Stimulated activated naive B cell treated with anti-CD40 and anti-IgM and Interleukin-4, amounts not matched to agents 10 μg/mL and 1 μg/mL and 100 μg/mL, for 72 hours (primary cell): ENCODE data around the gene APAF1.
A peak's percentile ranks its signal among the peaks of the same experiment; 100 is the strongest.

Source experiments
- ATAC-seq, 2 donors: fragments of 150-1000 bp; cut with Tn5 transposase; replicated peaks; 2 replicates each; pipeline ENCODE4 v1.10.0; 2021; ENCODE audit warnings: moderate library complexity in 1 of 2
- DNase-seq: peaks from one replicate; pipeline ENCODE4 v3.0.0; 2021
- H3K27ac Mint-ChIP-seq: one replicate; pipeline ENCODE4 v1.8.0; 2022; ENCODE audit warnings: mild to moderate bottlenecking, mixed read lengths
- H3K27me3 Mint-ChIP-seq, 2 donors: one replicate each; pipeline ENCODE4 v1.8.0; 2022; ENCODE audit warnings: mixed read lengths in 2 of 2
- H3K36me3 Mint-ChIP-seq, 2 donors: one replicate each; pipeline ENCODE4 v1.8.0; 2022; ENCODE audit warnings: mixed read lengths in 2 of 2, mild to moderate bottlenecking in 1 of 2
- H3K4me1 Mint-ChIP-seq, 2 donors: one replicate each; pipeline ENCODE4 v1.8.0; 2022; ENCODE audit warnings: mixed read lengths in 2 of 2, mild to moderate bottlenecking in 1 of 2
- H3K4me3 Mint-ChIP-seq, 2 donors: one replicate each; pipeline ENCODE4 v1.8.0; 2022; ENCODE audit warnings: mild to moderate bottlenecking in 2 of 2, mixed read lengths in 2 of 2, moderate library complexity in 1 of 2
- H3K9me3 Mint-ChIP-seq, 2 donors: one replicate each; pipeline ENCODE4 v1.8.0; 2022; ENCODE audit warnings: mixed read lengths in 2 of 2, mild to moderate bottlenecking in 1 of 2

Gene APAF1

DNA sequence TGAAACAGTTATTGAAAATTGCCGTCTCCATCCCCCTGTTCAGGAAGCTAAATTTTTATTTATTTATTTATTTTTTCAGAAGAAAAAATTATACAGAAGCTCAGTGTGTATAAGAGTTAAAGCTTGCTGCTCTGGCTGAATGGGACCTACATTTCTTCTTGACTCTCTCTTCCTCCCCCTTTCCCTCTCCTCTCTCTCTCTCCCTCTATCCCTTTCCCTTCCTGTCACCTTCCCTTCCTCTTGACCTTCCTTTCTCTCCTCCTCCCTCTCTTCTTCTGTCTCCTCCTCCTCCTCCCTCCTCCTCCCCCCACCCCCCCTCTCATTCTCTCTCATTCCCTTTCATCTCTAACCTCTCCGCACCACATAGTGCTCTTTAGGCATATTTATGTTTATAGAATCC is 39.1 kb downstream of the APAF1 start:
- Mint-ChIP-seq H3K36me3 (peaks cover 10 to 22% of the 10 kb centered on the region in 2 donors), H3K4me1 (no peaks in the 10 kb centered on the region), H3K27me3 (no peaks in the 10 kb centered on the region), H3K9me3 (no peaks in the 10 kb centered on the region), H3K4me3 (no peak overlapping the region), H3K27ac (no peak overlapping the region)
- no peak for DNase-seq
- ATAC-seq = no peak

DNA sequence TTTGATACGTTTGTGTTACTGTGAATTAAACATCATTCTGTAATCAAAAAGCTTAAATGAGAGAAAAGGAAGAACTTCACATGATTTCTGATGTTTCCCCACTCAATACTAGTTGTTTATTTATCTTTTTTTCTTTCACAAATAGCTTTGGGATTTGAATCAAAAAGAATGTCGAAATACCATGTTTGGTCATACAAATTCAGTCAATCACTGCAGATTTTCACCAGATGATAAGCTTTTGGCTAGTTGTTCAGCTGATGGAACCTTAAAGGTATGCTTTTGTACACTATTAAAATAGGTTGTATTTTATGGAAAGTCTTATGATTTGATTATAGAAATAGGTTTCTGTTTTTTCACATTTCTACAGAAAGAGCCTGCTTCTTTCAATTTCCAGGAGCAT is 41.5 kb downstream of the APAF1 start:
- Mint-ChIP-seq H3K27me3 (no peaks in the 10 kb centered on the region), H3K36me3 (peaks cover 18 to 35% of the 10 kb centered on the region in 2 donors)

DNA sequence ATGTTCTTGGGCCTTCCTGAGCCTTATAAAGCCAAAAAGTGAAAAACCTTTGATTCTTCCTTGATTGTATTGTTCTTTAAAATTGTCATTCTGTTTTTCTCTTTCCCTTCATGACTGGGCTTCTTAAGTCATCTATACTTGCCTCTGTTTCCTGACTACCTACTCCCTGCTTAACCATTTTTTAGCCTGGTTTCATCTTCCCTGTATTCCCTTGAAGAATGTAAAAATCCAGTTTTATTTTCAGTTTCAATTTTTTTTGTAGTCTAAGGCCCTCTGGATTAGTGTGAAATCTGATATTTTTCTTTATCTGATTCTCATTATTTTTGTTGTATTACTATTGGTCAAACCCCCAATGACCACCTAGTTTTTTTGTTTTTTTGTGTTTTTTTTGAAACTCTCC is 46.3 kb downstream of the APAF1 start:
- H3K36me3 Mint-ChIP-seq = peaks cover 41 to 52% of the 10 kb centered on the region in 2 donors
- no peak overlapping the region for H3K4me3 Mint-ChIP-seq
- DNase-seq (no peak), ATAC-seq (no peak)
- no peak overlapping the region for H3K27ac Mint-ChIP-seq
- H3K9me3 Mint-ChIP-seq = no peaks in the 10 kb centered on the region
- peaks cover 2 to 14% of the 10 kb centered on the region in 2 donors for H3K4me1 Mint-ChIP-seq
- H3K27me3 Mint-ChIP-seq = no peaks in the 10 kb centered on the region

More for the DNA sequence above, 41.5 kb downstream of the APAF1 start:
- H3K4me1 Mint-ChIP-seq = peaks cover under 1 to 7% of the 10 kb centered on the region in 2 donors
- H3K9me3 Mint-ChIP-seq = no peaks in the 10 kb centered on the region
- DNase-seq (no peak), ATAC-seq (no peak)
- H3K4me3 Mint-ChIP-seq = no peak overlapping the region
- H3K27ac Mint-ChIP-seq = no peak overlapping the region

DNA sequence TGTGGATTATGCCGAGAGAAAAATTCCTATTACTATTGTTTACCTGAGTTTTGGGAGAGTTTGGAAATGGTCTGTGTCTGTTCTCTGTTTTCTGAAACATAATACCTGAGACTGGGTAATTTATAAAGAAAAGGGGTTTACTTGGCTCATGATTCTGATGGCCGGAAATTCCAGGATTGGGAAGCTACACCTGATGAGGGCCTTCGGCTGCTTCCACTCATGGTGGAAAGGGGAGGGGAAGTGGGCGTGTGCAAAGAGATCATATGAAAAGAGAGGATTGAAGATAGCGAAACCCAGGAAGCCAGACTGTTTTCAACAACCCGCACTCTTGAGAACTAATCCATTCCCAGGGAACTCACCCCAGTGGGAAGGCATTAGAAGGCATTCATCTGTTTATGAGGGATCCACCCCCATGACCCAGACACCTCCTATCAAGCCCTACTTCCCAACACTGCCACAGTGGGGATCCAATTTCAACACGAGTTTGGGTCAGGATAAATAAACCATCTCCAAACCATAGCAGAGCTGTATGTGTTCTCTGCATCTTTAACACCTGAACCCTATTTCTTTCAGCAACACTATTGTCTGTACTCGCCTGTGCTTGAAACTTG is 51.1 kb downstream of the APAF1 start:
- no peaks in the 10 kb centered on the region for H3K27me3 Mint-ChIP-seq
- no peaks in the 10 kb centered on the region for H3K9me3 Mint-ChIP-seq
- peaks cover 32 to 47% of the 10 kb centered on the region in 2 donors for H3K36me3 Mint-ChIP-seq
- no peak for DNase-seq
- peaks cover 4 to 12% of the 10 kb centered on the region in 2 donors for H3K4me1 Mint-ChIP-seq
- H3K27ac Mint-ChIP-seq = no peak overlapping the region
- no peak for ATAC-seq
- H3K4me3 Mint-ChIP-seq = no peak overlapping the region

DNA sequence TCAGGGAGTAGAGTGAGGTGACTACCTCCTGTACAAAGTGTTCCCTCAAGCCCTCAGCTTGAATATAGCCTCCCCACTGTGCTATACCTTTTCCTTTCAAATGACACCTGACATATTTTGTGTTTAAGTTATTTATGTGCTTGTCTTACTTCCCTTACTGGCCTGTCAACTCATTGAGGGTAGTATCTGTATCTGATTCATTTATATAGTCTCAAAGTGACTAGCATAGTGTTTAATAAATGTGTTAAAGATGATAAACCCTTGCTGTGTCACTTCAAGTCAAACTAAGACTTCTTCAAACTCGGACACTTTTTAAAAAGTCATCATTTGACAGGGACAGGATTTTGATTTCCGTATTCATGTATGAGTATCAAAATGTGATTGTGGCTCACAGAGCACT is 52.1 kb downstream of the APAF1 start:
- H3K27me3 Mint-ChIP-seq = no peaks in the 10 kb centered on the region
- peaks cover 28 to 39% of the 10 kb centered on the region in 2 donors for H3K36me3 Mint-ChIP-seq
- H3K4me1 Mint-ChIP-seq = peaks cover 2 to 4% of the 10 kb centered on the region in 2 donors
- DNase-seq (no peak), ATAC-seq (no peak)
- no peak overlapping the region for H3K4me3 Mint-ChIP-seq
- H3K27ac Mint-ChIP-seq = no peak overlapping the region
- no peaks in the 10 kb centered on the region for H3K9me3 Mint-ChIP-seq

DNA sequence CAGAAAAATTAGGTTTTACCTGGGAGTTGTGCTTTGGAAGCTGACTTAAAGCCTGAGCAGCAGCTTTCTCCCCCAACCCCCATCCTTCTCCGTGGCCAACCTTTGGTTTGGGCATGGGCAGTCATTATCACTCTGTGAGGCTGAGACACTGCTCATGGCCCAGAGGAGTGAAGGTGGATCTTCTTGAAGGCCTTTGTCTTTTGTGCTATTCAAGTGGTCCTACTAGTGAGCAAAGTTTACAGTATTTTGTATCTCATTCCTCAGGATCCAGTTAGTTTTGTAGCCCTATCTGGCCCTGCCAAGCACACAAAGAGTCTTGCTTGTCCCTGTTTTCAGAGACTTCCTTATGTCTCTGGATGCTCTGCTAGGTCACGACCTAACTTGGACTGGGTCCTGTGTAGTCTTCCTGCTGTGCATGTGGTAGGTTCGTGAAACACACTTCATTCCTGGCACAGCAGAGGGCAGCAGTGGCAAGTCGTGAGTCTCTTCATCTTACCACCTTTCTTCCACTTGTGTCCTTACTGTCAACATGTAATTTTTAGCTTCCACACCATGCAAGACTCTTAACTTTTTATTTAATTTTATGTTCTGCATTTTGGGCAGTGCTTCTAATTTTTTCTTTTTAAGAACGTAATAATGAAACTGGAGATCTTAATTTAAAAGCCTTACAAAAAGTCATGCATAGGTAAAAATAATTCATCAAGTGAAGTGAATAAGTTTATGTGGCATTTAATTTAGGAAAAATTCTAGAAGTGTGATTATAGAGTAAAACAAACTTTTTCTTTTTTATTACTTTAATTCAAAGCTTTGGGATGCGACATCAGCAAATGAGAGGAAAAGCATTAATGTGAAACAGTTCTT is 53.7 kb downstream of the APAF1 start:
- no peaks in the 10 kb centered on the region for H3K9me3 Mint-ChIP-seq
- peak; percentile 26 for DNase-seq
- no peak overlapping the region for H3K27ac Mint-ChIP-seq
- peaks cover 22 to 28% of the 10 kb centered on the region in 2 donors for H3K36me3 Mint-ChIP-seq
- no peaks in the 10 kb centered on the region for H3K27me3 Mint-ChIP-seq
- peak; percentile 76 to 95 for ATAC-seq
- peaks cover 2 to 4% of the 10 kb centered on the region in 2 donors for H3K4me1 Mint-ChIP-seq
- no peak overlapping the region for H3K4me3 Mint-ChIP-seq

DNA sequence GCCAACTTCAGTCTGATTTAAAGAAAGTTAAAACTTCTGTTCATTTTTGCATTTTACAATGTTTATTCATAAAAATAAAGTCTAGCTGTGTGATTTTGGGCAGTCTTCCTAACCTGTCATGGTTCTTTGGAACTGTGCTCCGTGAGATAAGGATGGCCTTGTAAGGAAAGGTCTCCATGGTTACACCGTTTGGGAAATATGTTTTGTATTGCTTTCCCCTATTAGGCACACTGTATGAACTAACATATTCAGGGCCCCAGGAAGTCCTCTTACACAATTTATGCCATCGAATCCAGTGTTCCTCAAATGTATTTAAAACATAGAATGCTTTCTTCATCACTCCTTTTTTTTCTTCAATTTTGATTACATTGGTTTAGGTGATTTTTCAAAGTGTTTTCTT is 54.5 kb downstream of the APAF1 start:
- H3K4me3 Mint-ChIP-seq = no peak overlapping the region
- DNase-seq = no peak

DNA sequence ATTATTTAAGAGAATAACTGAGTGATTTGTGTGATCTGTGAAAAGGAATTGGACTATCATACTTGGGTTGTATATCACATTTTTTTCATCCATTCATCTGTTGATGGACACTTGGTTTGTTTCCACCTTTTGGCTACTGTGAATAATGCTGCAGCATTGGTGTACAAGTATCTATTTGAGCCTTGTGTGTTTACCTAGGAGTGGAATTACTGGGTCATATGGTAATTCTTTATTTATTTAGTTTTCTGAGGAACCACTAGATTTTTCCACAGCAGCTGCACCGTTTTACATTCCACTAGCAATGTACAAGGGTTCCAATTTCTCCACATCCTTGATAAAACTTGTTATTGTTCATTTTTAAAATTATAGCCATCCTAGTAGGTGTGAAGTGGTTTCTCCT is 56.1 kb downstream of the APAF1 start:
- Mint-ChIP-seq H3K27me3 (no peaks in the 10 kb centered on the region), H3K9me3 (no peaks in the 10 kb centered on the region), H3K4me3 (no peak overlapping the region), H3K36me3 (peaks cover 6 to 14% of the 10 kb centered on the region in 2 donors), H3K4me1 (peaks cover 0 to 2% of the 10 kb centered on the region in 2 donors), H3K27ac (no peak overlapping the region)
- ATAC-seq (no peak), DNase-seq (no peak)

More for the DNA sequence above, 54.5 kb downstream of the APAF1 start:
- H3K36me3 Mint-ChIP-seq = peaks cover 18 to 23% of the 10 kb centered on the region in 2 donors
- ATAC-seq = no peak
- H3K27me3 Mint-ChIP-seq = no peaks in the 10 kb centered on the region
- H3K9me3 Mint-ChIP-seq = no peaks in the 10 kb centered on the region
- H3K27ac Mint-ChIP-seq = no peak overlapping the region
- peaks cover under 1 to 2% of the 10 kb centered on the region in 2 donors for H3K4me1 Mint-ChIP-seq

DNA sequence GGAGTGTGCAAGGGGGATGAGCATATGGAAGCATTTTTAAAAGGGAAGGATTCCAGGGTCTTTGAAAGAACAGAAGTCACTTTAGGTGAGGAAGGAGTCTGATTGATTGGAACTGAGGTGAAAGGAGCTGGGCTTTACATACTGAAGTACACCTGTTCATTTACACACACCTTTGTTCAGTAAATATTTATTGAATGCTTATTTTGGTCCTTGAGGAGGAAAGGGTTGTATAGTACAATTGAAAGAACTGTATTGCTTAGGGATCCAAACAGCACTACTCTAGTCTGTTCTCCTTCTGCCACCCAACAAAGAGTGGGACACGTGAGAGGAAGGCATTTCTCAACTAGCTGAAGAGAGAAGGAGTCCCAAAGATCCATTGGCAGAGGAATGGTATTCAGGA is 63.9 kb downstream of the APAF1 start:
- H3K4me1 Mint-ChIP-seq = no peaks in the 10 kb centered on the region
- no peak overlapping the region for H3K27ac Mint-ChIP-seq
- ATAC-seq (no peak), DNase-seq (no peak)
- H3K27me3 Mint-ChIP-seq = no peaks in the 10 kb centered on the region
- no peak overlapping the region for H3K4me3 Mint-ChIP-seq
- H3K36me3 Mint-ChIP-seq = peaks cover 24 to 28% of the 10 kb centered on the region in 2 donors
- H3K9me3 Mint-ChIP-seq = no peaks in the 10 kb centered on the region

DNA sequence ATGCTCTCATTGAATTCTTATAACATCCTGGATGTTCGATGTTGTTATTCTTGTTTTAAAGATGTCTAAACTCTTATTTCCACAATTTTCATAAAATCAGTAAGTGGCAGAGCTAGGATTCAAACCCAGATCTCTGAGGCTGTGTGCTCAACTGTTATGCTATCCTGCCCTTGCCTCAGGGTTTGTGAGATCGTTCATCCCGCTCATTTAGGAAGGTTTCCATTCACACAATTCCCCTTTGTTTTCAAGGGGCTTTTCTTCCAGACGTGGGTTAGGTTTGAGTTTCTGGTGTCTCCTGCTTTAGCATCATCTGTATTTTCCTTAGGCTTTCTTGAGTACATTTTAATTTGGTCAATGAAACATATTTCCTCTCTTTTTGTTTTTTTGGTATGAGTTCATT is 69.3 kb downstream of the APAF1 start:
- Mint-ChIP-seq H3K4me3 (no peak overlapping the region), H3K9me3 (no peaks in the 10 kb centered on the region), H3K27me3 (no peaks in the 10 kb centered on the region), H3K27ac (no peak overlapping the region), H3K4me1 (peaks cover 0 to 5% of the 10 kb centered on the region in 2 donors), H3K36me3 (peaks cover 32 to 44% of the 10 kb centered on the region in 2 donors)
- no peak for DNase-seq
- no peak for ATAC-seq

DNA sequence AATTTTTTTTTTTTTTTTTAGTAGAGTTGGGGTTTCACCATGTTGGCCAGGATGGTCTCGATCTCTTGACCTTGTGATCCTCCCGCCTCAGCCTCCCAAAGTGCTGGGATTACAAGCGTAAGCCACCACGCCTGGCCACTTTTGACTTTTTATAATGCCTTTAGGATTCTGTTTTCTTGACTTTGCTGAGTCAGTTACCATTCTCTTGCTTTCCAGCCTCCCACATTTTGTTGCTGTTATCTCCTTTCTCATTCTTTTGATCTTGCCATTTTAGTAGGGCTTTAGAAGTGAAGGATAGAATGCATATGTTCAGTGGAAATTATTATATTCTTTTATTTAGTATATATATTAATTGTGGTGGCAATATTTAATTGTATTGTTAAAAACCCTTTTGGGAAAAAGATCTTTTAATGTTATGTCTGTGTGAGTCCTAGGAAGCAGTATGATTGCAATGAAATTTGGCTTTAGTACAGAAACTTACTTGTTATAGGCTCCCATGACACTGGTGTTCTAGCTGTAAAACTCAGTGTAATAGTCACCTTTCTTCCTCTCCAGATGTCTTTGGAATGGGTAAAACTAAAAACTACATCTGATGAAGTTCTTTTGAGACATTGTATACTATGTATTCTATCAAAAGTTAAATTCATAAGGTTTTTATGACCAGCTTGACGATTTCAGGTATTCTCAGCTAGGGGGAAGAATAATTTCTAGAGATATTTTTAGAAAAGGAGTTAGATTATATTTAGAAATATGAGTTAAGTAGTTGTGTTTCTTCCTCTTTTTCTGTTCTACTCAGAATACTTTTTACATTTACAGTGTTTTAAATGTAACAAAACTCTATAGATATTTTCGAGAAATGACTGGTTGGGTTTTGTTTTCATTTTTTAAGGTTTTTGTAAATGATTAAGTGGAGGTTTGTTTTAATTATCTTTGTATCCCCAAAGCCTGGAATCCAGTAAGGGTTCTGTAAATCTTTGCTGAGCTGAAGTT is 74.7 kb downstream of the APAF1 start:
- DNase-seq (no peak), ATAC-seq (no peak)
- Mint-ChIP-seq H3K9me3 (no peaks in the 10 kb centered on the region), H3K27ac (peak overlapping the region; percentile 11), H3K4me1 (peaks cover 0 to 13% of the 10 kb centered on the region in 2 donors), H3K4me3 (no peak overlapping the region), H3K36me3 (peaks cover 34 to 38% of the 10 kb centered on the region in 2 donors), H3K27me3 (no peaks in the 10 kb centered on the region)

DNA sequence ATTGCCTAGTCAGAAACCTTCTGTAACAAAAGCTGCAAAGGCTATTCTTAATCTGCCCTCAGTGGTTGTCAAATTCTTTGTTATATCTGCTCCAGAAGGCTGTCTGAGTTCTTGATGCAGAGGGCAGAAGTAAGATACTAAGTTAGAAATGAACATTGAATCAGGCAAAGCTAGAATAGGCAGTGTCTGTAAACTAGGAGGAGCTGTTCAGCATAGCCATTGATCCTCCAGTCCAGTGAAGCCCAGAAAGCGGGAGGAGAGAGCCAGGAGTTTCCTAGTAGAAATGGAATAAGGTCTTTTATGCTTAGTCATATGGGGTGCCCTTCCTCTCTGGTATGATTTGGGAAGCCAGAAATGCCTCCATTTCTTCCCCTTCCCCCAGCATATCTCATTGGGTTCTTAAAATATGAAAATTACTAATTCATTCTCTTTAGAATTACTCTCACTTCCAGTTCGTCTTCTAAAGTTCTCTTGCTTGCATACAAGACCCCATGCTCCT is 76.2 kb downstream of the APAF1 start:
- H3K27ac Mint-ChIP-seq = no peak overlapping the region
- DNase-seq (no peak), ATAC-seq (no peak)
- H3K4me1 Mint-ChIP-seq = peaks cover 4 to 13% of the 10 kb centered on the region in 2 donors
- no peaks in the 10 kb centered on the region for H3K27me3 Mint-ChIP-seq
- no peaks in the 10 kb centered on the region for H3K9me3 Mint-ChIP-seq
- H3K36me3 Mint-ChIP-seq = peaks cover 35 to 39% of the 10 kb centered on the region in 2 donors
- H3K4me3 Mint-ChIP-seq = no peak overlapping the region

DNA sequence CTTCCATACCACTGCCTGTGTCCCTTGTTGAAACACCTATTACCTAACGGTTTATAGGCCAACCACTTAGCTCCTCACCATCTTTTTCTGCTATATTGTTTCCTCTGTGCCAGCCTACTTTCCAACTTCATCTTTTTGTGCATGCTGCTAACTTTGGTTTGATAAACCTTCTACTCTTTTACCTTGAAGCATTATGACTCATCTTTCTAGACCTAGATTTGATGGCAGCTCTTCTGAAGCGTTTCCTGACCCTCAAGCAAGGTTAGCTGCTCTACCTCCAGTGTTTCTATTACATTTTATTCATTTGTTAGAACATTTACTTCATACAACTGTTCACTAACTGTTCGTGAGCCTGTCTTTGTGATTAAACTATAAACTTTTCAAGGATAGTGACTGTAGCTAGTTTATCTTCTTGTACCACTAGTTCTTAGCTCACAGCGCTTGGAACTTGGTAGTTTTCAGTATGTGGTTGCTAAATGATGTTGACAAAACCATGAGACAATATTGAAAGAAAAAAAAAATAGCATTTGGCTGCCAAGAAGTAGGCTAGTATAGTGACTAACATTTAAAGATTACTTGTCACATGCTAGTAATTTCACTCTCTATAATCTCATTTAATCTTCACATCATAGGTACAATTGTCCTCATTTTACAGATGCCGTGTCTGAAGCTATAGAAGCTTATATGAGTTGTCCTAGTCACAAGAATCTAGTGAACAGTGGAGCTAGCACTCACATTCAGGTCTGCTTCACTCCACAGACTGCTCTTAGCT is 79.5 kb downstream of the APAF1 start:
- Mint-ChIP-seq H3K9me3 (no peaks in the 10 kb centered on the region), H3K4me1 (peaks cover 4 to 11% of the 10 kb centered on the region in 2 donors), H3K27me3 (no peaks in the 10 kb centered on the region), H3K36me3 (peaks cover 29 to 30% of the 10 kb centered on the region in 2 donors), H3K4me3 (no peak overlapping the region), H3K27ac (no peak overlapping the region)
- ATAC-seq (no peak), DNase-seq (no peak)
